Measurements from ENCODE around the gene FGF5. TPM values are rescaled to one million over a fixed set of nuclear protein-coding genes. Genes with fewer than 3 reads are reported as not detected.

Gene FGF5
- total and polyA plus RNA-seq, 4 experiments from 2014 or later, result 0.06 TPM; not detected in 2

GRCh38 chr4:80253510-80253909, 13.0 kb upstream of the FGF5 start:
- Histone ChIP-seq H3K27ac (ENCODE audit: low read depth, low read length) (no peak overlapping the region), H3K9me3 (ENCODE audit: control insufficient read depth in 1 of 2, low read length in 2 of 2) (no peaks in the 10 kb centered on the region), H3K4me3 (ENCODE audit: low read length in 2 of 2) (no peak overlapping the region), H3K27me3 (ENCODE audit: insufficient read depth, low read length) (peaks cover 7% of the 10 kb centered on the region), H3K4me1 (ENCODE audit: insufficient read depth, low read length) (no peaks in the 10 kb centered on the region), H3K36me3 (ENCODE audit: insufficient read depth, low read length) (no peaks in the 10 kb centered on the region)
- no peak overlapping the region for H3K4me3 Mint-ChIP-seq
- peaks cover 7% of the 10 kb centered on the region in 2 donors for H3K27me3 Mint-ChIP-seq
- H3K4me1 Mint-ChIP-seq, result no peaks in the 10 kb centered on the region
- H3K9me3 Mint-ChIP-seq, result peaks cover 0 to 3% (median 0%) of the 10 kb centered on the region in 8 donors
- DNase-seq, result no peak
- POLR2A ChIA-PET (ENCODE audit: partially characterized antibody), result no interaction called here
- CTCF ChIA-PET (ENCODE audit: partially characterized antibody), result no interaction called here
- no peak overlapping the region for H3K27ac Mint-ChIP-seq
- no peaks in the 10 kb centered on the region for H3K36me3 Mint-ChIP-seq
- intact Hi-C loops (cut with micrococcal nuclease), result no loop called here

GRCh38 chr4:80254114-80254513, 12.3 kb upstream of the FGF5 start:
- Histone ChIP-seq H3K4me3 (ENCODE audit: low read length in 2 of 2) (no peak overlapping the region), H3K9me3 (ENCODE audit: control insufficient read depth in 1 of 2, low read length in 2 of 2) (no peaks in the 10 kb centered on the region), H3K36me3 (ENCODE audit: insufficient read depth, low read length) (no peaks in the 10 kb centered on the region), H3K4me1 (ENCODE audit: insufficient read depth, low read length) (no peaks in the 10 kb centered on the region), H3K27me3 (ENCODE audit: insufficient read depth, low read length) (peaks cover 7% of the 10 kb centered on the region), H3K27ac (ENCODE audit: low read depth, low read length) (no peak overlapping the region)
- Mint-ChIP-seq H3K9me3 (peaks cover 0 to 3% (median 0%) of the 10 kb centered on the region in 8 donors), H3K4me1 (no peaks in the 10 kb centered on the region), H3K27me3 (peaks cover 5 to 6% of the 10 kb centered on the region in 2 donors), H3K27ac (no peak overlapping the region), H3K36me3 (no peaks in the 10 kb centered on the region), H3K4me3 (no peak overlapping the region)
- CTCF ChIA-PET (ENCODE audit: partially characterized antibody), result no interaction called here
- POLR2A ChIA-PET (ENCODE audit: partially characterized antibody), result no interaction called here
- DNase-seq, result no peak
- intact Hi-C loops (cut with micrococcal nuclease), result no loop called here

- peaks cover 5 to 8% of the 10 kb centered on the region in 2 donors for H3K27me3 Mint-ChIP-seq
- H3K36me3 ChIP-seq (ENCODE audit: insufficient read depth, low read length), result no peaks in the 10 kb centered on the region
- DNase-seq, result no peak
- no peak overlapping the region for H3K27ac Mint-ChIP-seq
- H3K4me1 ChIP-seq (ENCODE audit: insufficient read depth, low read length), result no peaks in the 10 kb centered on the region
- CTCF ChIA-PET (ENCODE audit: partially characterized antibody), result no interaction called here
- no peak overlapping the region for H3K4me3 Mint-ChIP-seq
- no peaks in the 10 kb centered on the region for H3K4me1 Mint-ChIP-seq
- POLR2A ChIA-PET (ENCODE audit: partially characterized antibody), result no interaction called here
- H3K27me3 ChIP-seq (ENCODE audit: insufficient read depth, low read length), result peaks cover 7% of the 10 kb centered on the region
- no peak overlapping the region for H3K4me3 ChIP-seq (ENCODE audit: low read length in 2 of 2)
- no peak overlapping the region for H3K27ac ChIP-seq (ENCODE audit: low read depth, low read length)
- H3K36me3 Mint-ChIP-seq, result no peaks in the 10 kb centered on the region
- no peaks in the 10 kb centered on the region for H3K9me3 ChIP-seq (ENCODE audit: control insufficient read depth in 1 of 2, low read length in 2 of 2)
- H3K9me3 Mint-ChIP-seq, result peaks cover 0 to 3% (median 0%) of the 10 kb centered on the region in 8 donors
- intact Hi-C loops (cut with micrococcal nuclease), result no loop called here
Measured at GRCh38 chr4:80255329-80256095, 11.0 kb upstream of the FGF5 start.

GRCh38 chr4:80257851-80258250, 8.6 kb upstream of the FGF5 start:
- Histone ChIP-seq H3K4me1 (ENCODE audit: insufficient read depth, low read length) (no peaks in the 10 kb centered on the region), H3K27me3 (ENCODE audit: insufficient read depth, low read length) (peaks cover 7% of the 10 kb centered on the region), H3K27ac (ENCODE audit: low read depth, low read length) (no peak overlapping the region), H3K9me3 (ENCODE audit: control insufficient read depth in 1 of 2, low read length in 2 of 2) (no peaks in the 10 kb centered on the region), H3K4me3 (ENCODE audit: low read length in 2 of 2) (no peak overlapping the region), H3K36me3 (ENCODE audit: insufficient read depth, low read length) (no peaks in the 10 kb centered on the region)
- Mint-ChIP-seq H3K9me3 (peaks cover 0 to 3% (median 0%) of the 10 kb centered on the region in 8 donors), H3K27me3 (peaks cover 6 to 7% of the 10 kb centered on the region in 2 donors), H3K27ac (no peak overlapping the region), H3K4me3 (no peak overlapping the region), H3K4me1 (no peaks in the 10 kb centered on the region), H3K36me3 (no peaks in the 10 kb centered on the region)
- CTCF ChIA-PET (ENCODE audit: partially characterized antibody), result no interaction called here
- intact Hi-C loops (cut with micrococcal nuclease), result no loop called here
- DNase-seq, result no peak
- POLR2A ChIA-PET (ENCODE audit: partially characterized antibody), result no interaction called here

GRCh38 chr4:80259012-80259411, 7.5 kb upstream of the FGF5 start:
- peaks cover 15 to 16% of the 10 kb centered on the region in 2 donors for H3K27me3 Mint-ChIP-seq

GRCh38 chr4:80259817-80260216, 6.6 kb upstream of the FGF5 start:
- intact Hi-C loops (cut with micrococcal nuclease), result no loop called here
- DNase-seq, result no peak
- no peak overlapping the region for H3K27ac ChIP-seq (ENCODE audit: low read depth, low read length)
- no peaks in the 10 kb centered on the region for H3K9me3 ChIP-seq (ENCODE audit: control insufficient read depth in 1 of 2, low read length in 2 of 2)
- CTCF ChIA-PET (ENCODE audit: partially characterized antibody), result no interaction called here
- no peaks in the 10 kb centered on the region for H3K4me1 ChIP-seq (ENCODE audit: insufficient read depth, low read length)
- Mint-ChIP-seq H3K4me1 (peaks cover 0 to 5% (median 0%) of the 10 kb centered on the region in 4 donors), H3K27ac (no peak overlapping the region), H3K27me3 (peaks cover 23% of the 10 kb centered on the region in 2 donors), H3K4me3 (no peak overlapping the region), H3K36me3 (no peaks in the 10 kb centered on the region), H3K9me3 (peaks cover 0 to 3% (median 0%) of the 10 kb centered on the region in 8 donors)
- H3K27me3 ChIP-seq (ENCODE audit: insufficient read depth, low read length), result peaks cover 14% of the 10 kb centered on the region
- POLR2A ChIA-PET (ENCODE audit: partially characterized antibody), result interaction anchor here (0.7 kb wide), 1 partner anchor 891 kb away, joined by 3 read pairs; no protein-coding TSS in a partner anchor
- H3K4me3 ChIP-seq (ENCODE audit: low read length in 2 of 2), result no peak overlapping the region
- no peaks in the 10 kb centered on the region for H3K36me3 ChIP-seq (ENCODE audit: insufficient read depth, low read length)

More at GRCh38 chr4:80259012-80259411, 7.5 kb upstream of the FGF5 start:
- no peak overlapping the region for H3K4me3 Mint-ChIP-seq
- H3K4me1 ChIP-seq (ENCODE audit: insufficient read depth, low read length), result no peaks in the 10 kb centered on the region
- CTCF ChIA-PET (ENCODE audit: partially characterized antibody), result no interaction called here
- POLR2A ChIA-PET (ENCODE audit: partially characterized antibody), result no interaction called here
- no peak overlapping the region for H3K4me3 ChIP-seq (ENCODE audit: low read length in 2 of 2)
- peaks cover 0 to under 1% (median 0%) of the 10 kb centered on the region in 4 donors for H3K4me1 Mint-ChIP-seq
- no peak overlapping the region for H3K27ac ChIP-seq (ENCODE audit: low read depth, low read length)
- H3K9me3 Mint-ChIP-seq, result peaks cover 0 to 3% (median 0%) of the 10 kb centered on the region in 8 donors
- intact Hi-C loops (cut with micrococcal nuclease), result no loop called here
- H3K9me3 ChIP-seq (ENCODE audit: control insufficient read depth in 1 of 2, low read length in 2 of 2), result no peaks in the 10 kb centered on the region
- peaks cover 7% of the 10 kb centered on the region for H3K27me3 ChIP-seq (ENCODE audit: insufficient read depth, low read length)
- H3K27ac Mint-ChIP-seq, result no peak overlapping the region
- H3K36me3 Mint-ChIP-seq, result no peaks in the 10 kb centered on the region
- no peak for DNase-seq
- no peaks in the 10 kb centered on the region for H3K36me3 ChIP-seq (ENCODE audit: insufficient read depth, low read length)

GRCh38 chr4:80261989-80262600, 4.4 kb upstream of the FGF5 start:
- Mint-ChIP-seq H3K27ac (no peak overlapping the region), H3K4me3 (no peak overlapping the region), H3K9me3 (peaks cover 0 to 3% (median 0%) of the 10 kb centered on the region in 8 donors), H3K36me3 (no peaks in the 10 kb centered on the region), H3K27me3 (peaks cover 34 to 42% of the 10 kb centered on the region in 2 donors), H3K4me1 (peaks cover 11 to 24% (median 16%) of the 10 kb centered on the region in 4 donors)
- no peak overlapping the region for H3K4me3 ChIP-seq (ENCODE audit: low read length in 2 of 2)
- H3K27ac ChIP-seq (ENCODE audit: low read depth, low read length), result no peak overlapping the region
- peaks cover 15% of the 10 kb centered on the region for H3K4me1 ChIP-seq (ENCODE audit: insufficient read depth, low read length)
- no peak for DNase-seq
- H3K36me3 ChIP-seq (ENCODE audit: insufficient read depth, low read length), result no peaks in the 10 kb centered on the region
- peaks cover 17% of the 10 kb centered on the region for H3K27me3 ChIP-seq (ENCODE audit: insufficient read depth, low read length)
- ChIA-PET POLR2A (ENCODE audit: partially characterized antibody) (no interaction called here), CTCF (ENCODE audit: partially characterized antibody) (no interaction called here)
- intact Hi-C loops (cut with micrococcal nuclease), result no loop called here
- H3K9me3 ChIP-seq (ENCODE audit: control insufficient read depth in 1 of 2, low read length in 2 of 2), result no peaks in the 10 kb centered on the region
